Ectodermal cell (in vitro differentiated cells): Measurements from ENCODE around the gene TTC27.

Experiments
- H3K27ac ChIP-seq: 2 replicates; pipeline ENCODE4 v1.7.0; 2013; ENCODE audit warnings: mild to moderate bottlenecking, low read depth, low read length; ENCODE audit not compliant: insufficient read depth, poor library complexity, severe bottlenecking
- H3K27me3 ChIP-seq: 2 replicates; pipeline ENCODE4 v1.7.0; 2013; ENCODE audit warnings: mild to moderate bottlenecking, low read length; ENCODE audit not compliant: insufficient read depth, control insufficient read depth, poor library complexity, severe bottlenecking
- H3K36me3 ChIP-seq: one replicate; pipeline ENCODE4 v1.7.0; 2013; ENCODE audit warnings: low read length; ENCODE audit not compliant: control insufficient read depth, insufficient read depth
- H3K4me1 ChIP-seq: one replicate; pipeline ENCODE4 v1.7.0; 2013; ENCODE audit warnings: low read length; ENCODE audit not compliant: control insufficient read depth, insufficient read depth
- H3K4me3 ChIP-seq: 2 replicates; pipeline ENCODE4 v1.7.0; 2013; ENCODE audit warnings: low read depth, low read length, control low read depth; ENCODE audit not compliant: insufficient read depth
- H3K9me3 ChIP-seq: 2 replicates; pipeline ENCODE4 v1.7.0; 2013; ENCODE audit warnings: mild to moderate bottlenecking, low read length, moderate library complexity; ENCODE audit not compliant: control insufficient read depth
- WGBS, 2 experiments: methylation state at CpG; one replicate each; pipeline ENCODE4 v1.1.7; 2013; ENCODE audit warnings: missing lambda C conversion rate in 2 of 2; 5-methylcytosine and 5-hydroxymethylcytosine counted together

The TTC27 gene

GRCh38 chr2:32732120-32732519 lies 104.3 kb downstream of the TTC27 start:
- Histone ChIP-seq H3K9me3 (no peaks in the 10 kb centered on the region), H3K27me3 (no peaks in the 10 kb centered on the region), H3K4me3 (no peak overlapping the region), H3K27ac (no peak overlapping the region), H3K36me3 (no peaks in the 10 kb centered on the region), H3K4me1 (no peaks in the 10 kb centered on the region)
- WGBS, 2 experiments = 50 to 78% methylated on average over 1 of the region's 1 CpG

DNA sequence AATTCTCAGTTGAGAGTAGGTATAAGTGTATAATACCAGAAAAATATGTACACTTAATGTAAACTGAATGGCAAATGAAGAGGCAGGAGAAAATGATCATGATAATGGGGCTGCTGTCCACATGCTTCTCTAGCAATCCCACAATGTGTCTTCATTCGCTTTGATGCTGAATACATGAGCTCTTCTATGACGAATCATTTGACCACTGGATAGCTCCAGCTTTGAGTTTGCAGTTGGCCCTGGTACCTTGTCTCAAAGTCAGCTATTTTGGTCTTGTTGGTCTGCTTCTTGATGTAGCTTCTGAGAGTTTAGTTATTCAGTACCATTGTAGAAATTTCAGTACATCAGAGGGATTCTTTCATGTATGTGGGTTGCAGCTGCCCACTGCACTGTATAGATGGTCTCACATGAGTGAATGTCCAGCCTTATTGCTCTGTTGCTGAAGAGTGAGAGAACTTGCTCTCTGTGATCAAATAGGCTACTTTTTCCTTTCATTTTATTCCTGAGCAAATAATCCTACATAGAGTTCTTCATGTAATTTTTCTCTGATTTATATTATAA lies 105.1 kb downstream of the TTC27 start:
- H3K36me3 ChIP-seq = no peaks in the 10 kb centered on the region
- no peaks in the 10 kb centered on the region for H3K27me3 ChIP-seq
- no peaks in the 10 kb centered on the region for H3K4me1 ChIP-seq
- no peak overlapping the region for H3K4me3 ChIP-seq
- H3K9me3 ChIP-seq = no peaks in the 10 kb centered on the region
- WGBS, 2 experiments = 96 to 97% methylated on average over 2 of the region's 2 CpGs
- H3K27ac ChIP-seq = no peak overlapping the region

- H3K36me3 ChIP-seq = no peaks in the 10 kb centered on the region
- H3K9me3 ChIP-seq = no peaks in the 10 kb centered on the region
- H3K4me1 ChIP-seq = no peaks in the 10 kb centered on the region
- no peak overlapping the region for H3K27ac ChIP-seq
- 100% methylated on average over 1 of the region's 1 CpG; no CpG with 5 or more reads in 1 of the 2 experiments for WGBS, 2 experiments
- H3K4me3 ChIP-seq = no peak overlapping the region
- H3K27me3 ChIP-seq = no peaks in the 10 kb centered on the region
Measured at GRCh38 chr2:32735348-32735747, 107.5 kb downstream of the TTC27 start.

DNA sequence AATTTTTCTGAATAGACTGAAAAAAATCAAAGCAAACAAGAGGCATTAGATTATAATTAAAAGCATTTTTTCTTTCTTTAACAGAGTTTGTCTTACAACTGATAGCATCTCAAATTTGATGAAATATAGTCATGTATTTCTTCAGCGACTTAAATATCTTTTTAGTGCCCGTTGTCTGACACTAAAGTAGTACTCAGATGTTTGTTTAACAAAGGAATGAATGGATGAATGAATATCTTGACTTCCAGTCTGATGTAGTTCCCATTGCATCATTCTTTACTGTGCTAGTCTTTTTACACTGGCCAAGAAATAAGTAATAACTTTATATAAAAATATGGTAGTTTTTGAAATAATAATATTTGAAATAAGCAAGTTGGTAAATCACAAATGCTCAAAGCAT lies 111.1 kb downstream of the TTC27 start:
- no peaks in the 10 kb centered on the region for H3K36me3 ChIP-seq
- no peaks in the 10 kb centered on the region for H3K9me3 ChIP-seq
- no peak overlapping the region for H3K27ac ChIP-seq
- no peaks in the 10 kb centered on the region for H3K4me1 ChIP-seq
- no peak overlapping the region for H3K4me3 ChIP-seq
- WGBS, 2 experiments = 88 to 98% methylated on average over 2 of the region's 2 CpGs
- H3K27me3 ChIP-seq = no peaks in the 10 kb centered on the region

DNA sequence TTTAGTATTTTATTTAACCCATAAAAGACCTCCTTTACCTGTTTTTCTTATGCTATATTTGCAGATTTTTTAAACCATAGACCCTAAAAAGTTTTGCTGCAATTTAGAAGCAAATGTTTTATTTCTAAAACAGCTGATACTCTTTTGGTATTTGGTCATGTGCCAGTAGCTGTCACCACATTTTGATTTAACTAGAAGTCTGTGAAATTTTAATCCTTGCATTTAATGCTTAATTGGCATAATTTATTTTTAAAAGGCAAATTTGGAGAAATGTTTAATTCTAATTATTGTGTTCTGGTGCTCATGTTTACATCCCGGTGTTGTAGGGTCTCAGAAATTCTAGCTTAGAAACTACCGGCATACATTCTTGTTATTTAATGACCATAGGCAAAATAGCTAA lies 111.8 kb downstream of the TTC27 start:
- WGBS, 2 experiments = 82 to 93% methylated on average over 2 of the region's 2 CpGs
- no peak overlapping the region for H3K27ac ChIP-seq
- no peaks in the 10 kb centered on the region for H3K27me3 ChIP-seq
- H3K36me3 ChIP-seq = no peaks in the 10 kb centered on the region
- H3K4me1 ChIP-seq = no peaks in the 10 kb centered on the region
- no peaks in the 10 kb centered on the region for H3K9me3 ChIP-seq
- H3K4me3 ChIP-seq = no peak overlapping the region

DNA sequence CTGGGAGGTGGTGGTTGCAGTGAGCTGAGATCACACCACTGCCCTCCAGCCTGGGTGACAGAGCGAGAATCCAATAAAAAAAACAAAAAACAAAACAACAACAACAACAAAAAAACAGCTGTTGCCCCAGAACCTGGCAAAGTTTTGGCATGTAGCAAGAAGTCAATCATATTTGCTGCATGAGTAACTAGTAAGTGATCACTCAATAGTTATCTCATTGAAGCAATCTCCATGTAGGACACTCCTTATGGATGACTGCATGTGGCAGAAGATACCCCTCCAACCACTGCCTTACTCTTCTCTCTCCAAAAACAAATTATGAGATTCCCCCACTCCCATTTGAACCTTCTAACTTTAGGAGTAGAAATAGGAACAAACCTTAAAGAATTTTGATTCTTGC lies 113.7 kb downstream of the TTC27 start:
- Histone ChIP-seq H3K36me3 (no peaks in the 10 kb centered on the region), H3K9me3 (no peaks in the 10 kb centered on the region), H3K4me1 (no peaks in the 10 kb centered on the region), H3K27me3 (no peaks in the 10 kb centered on the region), H3K4me3 (no peak overlapping the region), H3K27ac (no peak overlapping the region)
- 93 to 100% methylated on average over 1 of the region's 1 CpG for WGBS, 2 experiments

DNA sequence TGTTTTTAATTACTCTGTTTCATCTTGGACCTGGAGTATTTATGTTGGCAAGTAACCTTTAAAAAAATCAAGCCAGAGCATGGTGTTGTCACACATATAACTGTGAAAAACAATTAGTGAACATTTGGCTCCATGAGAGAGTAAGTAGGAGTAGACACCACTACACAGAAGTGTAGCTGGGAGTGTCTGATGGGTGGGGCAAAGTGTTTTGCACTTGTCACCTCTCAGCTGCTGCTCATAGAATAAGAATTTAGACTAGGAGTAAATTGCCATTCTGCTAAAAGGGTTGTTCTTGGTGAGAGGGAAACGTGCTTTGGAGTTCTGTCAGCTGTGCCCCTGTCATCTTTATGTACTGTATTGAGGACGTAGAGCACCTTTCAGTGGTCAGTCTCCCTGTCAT lies 114.5 kb downstream of the TTC27 start:
- H3K27me3 ChIP-seq = no peaks in the 10 kb centered on the region
- WGBS, 2 experiments = 84 to 90% methylated on average over 2 of the region's 2 CpGs
- no peaks in the 10 kb centered on the region for H3K9me3 ChIP-seq
- no peak overlapping the region for H3K4me3 ChIP-seq
- no peak overlapping the region for H3K27ac ChIP-seq
- H3K36me3 ChIP-seq = no peaks in the 10 kb centered on the region
- no peaks in the 10 kb centered on the region for H3K4me1 ChIP-seq

DNA sequence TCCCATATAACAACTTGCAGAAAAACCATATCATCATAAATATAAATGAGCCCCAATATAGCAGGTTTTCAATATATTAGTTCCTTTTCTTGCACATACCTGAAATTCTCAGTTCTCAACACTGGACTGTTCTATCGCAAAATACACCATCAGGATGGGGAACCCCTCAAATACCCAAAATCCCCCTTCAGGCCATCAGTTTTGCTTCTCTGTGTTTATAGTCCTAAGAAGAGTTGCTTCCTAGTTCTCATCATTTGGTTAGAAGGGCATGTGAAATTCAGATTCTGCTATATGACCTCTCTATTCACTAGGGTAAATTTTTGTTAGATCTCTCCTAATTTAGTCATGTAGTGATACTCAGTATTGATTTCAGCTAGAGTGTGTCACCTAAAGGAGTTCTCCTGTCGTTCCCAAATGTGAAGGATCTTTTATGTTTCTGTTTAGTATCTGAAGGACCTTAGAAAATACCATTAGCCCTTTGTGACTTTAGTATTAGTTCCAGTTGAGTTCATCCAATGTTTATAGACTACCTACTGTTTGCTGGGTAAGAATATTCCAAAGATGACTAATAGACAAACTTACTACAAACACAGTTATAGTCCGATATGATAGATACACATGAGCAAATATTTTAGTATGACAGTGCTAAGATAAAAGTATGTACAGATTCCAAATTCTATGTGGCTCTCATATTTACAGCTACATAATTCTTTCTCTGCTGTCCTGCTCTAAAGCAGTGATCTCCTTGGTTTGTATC lies 115.8 kb downstream of the TTC27 start:
- Histone ChIP-seq H3K4me3 (no peak overlapping the region), H3K27me3 (no peaks in the 10 kb centered on the region), H3K4me1 (no peaks in the 10 kb centered on the region), H3K9me3 (no peaks in the 10 kb centered on the region), H3K27ac (no peak overlapping the region), H3K36me3 (no peaks in the 10 kb centered on the region)
- 93 to 98% methylated on average over 2 of the region's 3 CpGs for WGBS, 2 experiments

DNA sequence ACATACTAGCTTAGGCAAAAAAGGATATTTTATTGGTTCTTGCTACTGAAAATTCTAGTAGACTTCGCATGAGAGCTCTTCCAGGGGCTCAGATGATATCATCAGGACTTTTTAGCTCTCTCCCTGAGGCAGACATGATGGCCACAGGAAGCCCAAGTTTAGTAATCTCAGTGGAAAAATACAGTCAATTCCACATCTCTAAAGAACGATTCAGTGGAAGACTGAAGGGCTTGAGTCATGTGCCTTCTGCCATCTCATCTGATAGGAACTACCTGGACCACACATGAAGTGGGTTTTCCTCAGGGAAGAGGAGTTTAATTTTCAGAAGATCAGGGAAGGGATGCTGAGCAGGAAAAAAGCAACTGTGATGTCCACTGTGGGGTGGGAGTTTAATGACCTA lies 117.3 kb downstream of the TTC27 start:
- no peak overlapping the region for H3K4me3 ChIP-seq
- H3K27ac ChIP-seq = no peak overlapping the region
- no peaks in the 10 kb centered on the region for H3K9me3 ChIP-seq
- H3K27me3 ChIP-seq = no peaks in the 10 kb centered on the region
- H3K36me3 ChIP-seq = no peaks in the 10 kb centered on the region
- H3K4me1 ChIP-seq = no peaks in the 10 kb centered on the region
- WGBS, 2 experiments = 94 to 97% methylated on average over 2 of the region's 2 CpGs

DNA sequence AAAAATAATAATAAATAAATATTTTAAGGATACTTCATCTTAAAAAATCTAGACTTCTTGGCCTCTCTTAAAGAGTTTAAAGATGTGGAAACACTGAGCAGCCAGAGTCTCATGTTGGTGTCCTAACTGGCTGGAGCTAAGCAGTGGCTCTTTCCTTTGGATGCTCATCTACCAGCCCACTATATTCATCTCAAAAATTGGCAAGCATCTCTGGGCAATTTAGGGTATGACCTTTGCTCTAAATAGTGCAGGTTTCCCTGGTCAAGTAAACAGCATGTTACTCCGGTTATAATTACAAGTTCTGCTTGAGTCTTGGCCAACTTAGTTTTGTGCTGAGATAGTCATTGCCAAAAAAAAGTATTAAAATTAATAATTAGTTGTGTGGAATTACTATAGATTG lies 117.8 kb downstream of the TTC27 start:
- H3K4me1 ChIP-seq = no peaks in the 10 kb centered on the region
- no peak overlapping the region for H3K4me3 ChIP-seq
- H3K36me3 ChIP-seq = no peaks in the 10 kb centered on the region
- no peaks in the 10 kb centered on the region for H3K27me3 ChIP-seq
- H3K9me3 ChIP-seq = no peaks in the 10 kb centered on the region
- WGBS, 2 experiments = 95 to 100% methylated on average over 1 of the region's 1 CpG
- H3K27ac ChIP-seq = no peak overlapping the region
